Mucosa of descending colon (tissue), 3 donors: ENCODE measurements around the gene MYO15A. TPM values are rescaled to one million over a fixed set of nuclear protein-coding genes. Genes with fewer than 3 reads are reported as not detected.
A peak's percentile ranks its signal among the peaks of the same experiment; 100 is the strongest.

Source experiments
- ATAC-seq: fragments of 200-7000 bp; cut with Tn5 transposase; one replicate; pipeline ENCODE4 v1.9.1; 2020; ENCODE audit warnings: mild to moderate bottlenecking, moderate library complexity
- DNase-seq, 3 donors: peaks; one replicate each; pipeline ENCODE4 v3.0.0-alpha.2; 2020
- H3K36me3 ChIP-seq: fragments of 200-600 bp; one replicate; pipeline ENCODE4 v1.8.0; 2021; ENCODE audit warnings: low read depth, mild to moderate bottlenecking
- H3K4me1 ChIP-seq: fragments of 200-600 bp; one replicate; pipeline ENCODE4 v1.8.0; 2021; ENCODE audit warnings: low read depth, mild to moderate bottlenecking
- H3K4me3 ChIP-seq: fragments of 200-600 bp; one replicate; pipeline ENCODE4 v1.8.0; 2021; ENCODE audit warnings: mild to moderate bottlenecking
- H3K9me3 ChIP-seq: fragments of 200-600 bp; one replicate; pipeline ENCODE4 v1.8.0; 2021; ENCODE audit warnings: mild to moderate bottlenecking
- intact Hi-C, 2 donors: fragments of 100-400 bp; cut with DNase I in 1 of 2; cut with micrococcal nuclease in 1 of 2; formaldehyde crosslinking; loops; one replicate each; pipeline versions ENCODE4 v1.11.0 to v1.11.1; 2022; cut with DNase I, micrococcal nuclease
- total RNA-seq, 3 donors: library from RNA; stranded (reverse); fragmentation: NEBNext Ultra II Directional in 2 of 3; extraction: Animal tissue kit (Norgen Biotek cat#: 25700) in 2 of 3; gene quantifications; one replicate each; pipeline versions ENCODE4 v1.2.1 to v1.2.4, GENCODE V29; 2021 to 2023
- TF ChIP-seq, protein P1 (sequence below): fragments of 200-600 bp; IDR thresholded peaks from one replicate; pipeline ENCODE4 v1.8.0; 2022; ENCODE audit warnings: antibody characterized with exemption, mild to moderate bottlenecking
- donor health status: DM: no; HTN: no; CAD: no; lungs with moderate emphysema.
- donor health status: DM: no; HTN: no; CAD: no.
- donor health status: DM: no; HTN: yes; CAD: no.

The MYO15A gene
- total RNA-seq, 3 donors from 2014 or later = 0.60 to 2.0 (median 1.2) TPM

GRCh38 chr17:18121144-18121910 is 12.8 kb downstream of the MYO15A start:
- H3K36me3 ChIP-seq = no peaks in the 10 kb centered on the region
- no peak for ATAC-seq
- TF ChIP-seq, protein P1, sequence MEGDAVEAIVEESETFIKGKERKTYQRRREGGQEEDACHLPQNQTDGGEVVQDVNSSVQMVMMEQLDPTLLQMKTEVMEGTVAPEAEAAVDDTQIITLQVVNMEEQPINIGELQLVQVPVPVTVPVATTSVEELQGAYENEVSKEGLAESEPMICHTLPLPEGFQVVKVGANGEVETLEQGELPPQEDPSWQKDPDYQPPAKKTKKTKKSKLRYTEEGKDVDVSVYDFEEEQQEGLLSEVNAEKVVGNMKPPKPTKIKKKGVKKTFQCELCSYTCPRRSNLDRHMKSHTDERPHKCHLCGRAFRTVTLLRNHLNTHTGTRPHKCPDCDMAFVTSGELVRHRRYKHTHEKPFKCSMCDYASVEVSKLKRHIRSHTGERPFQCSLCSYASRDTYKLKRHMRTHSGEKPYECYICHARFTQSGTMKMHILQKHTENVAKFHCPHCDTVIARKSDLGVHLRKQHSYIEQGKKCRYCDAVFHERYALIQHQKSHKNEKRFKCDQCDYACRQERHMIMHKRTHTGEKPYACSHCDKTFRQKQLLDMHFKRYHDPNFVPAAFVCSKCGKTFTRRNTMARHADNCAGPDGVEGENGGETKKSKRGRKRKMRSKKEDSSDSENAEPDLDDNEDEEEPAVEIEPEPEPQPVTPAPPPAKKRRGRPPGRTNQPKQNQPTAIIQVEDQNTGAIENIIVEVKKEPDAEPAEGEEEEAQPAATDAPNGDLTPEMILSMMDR = no peak
- H3K4me1 ChIP-seq = no peaks in the 10 kb centered on the region
- peaks cover 3% of the 10 kb centered on the region for H3K9me3 ChIP-seq
- no peak for DNase-seq
- H3K4me3 ChIP-seq = no peak overlapping the region
- intact Hi-C loops = no loop called here

DNA sequence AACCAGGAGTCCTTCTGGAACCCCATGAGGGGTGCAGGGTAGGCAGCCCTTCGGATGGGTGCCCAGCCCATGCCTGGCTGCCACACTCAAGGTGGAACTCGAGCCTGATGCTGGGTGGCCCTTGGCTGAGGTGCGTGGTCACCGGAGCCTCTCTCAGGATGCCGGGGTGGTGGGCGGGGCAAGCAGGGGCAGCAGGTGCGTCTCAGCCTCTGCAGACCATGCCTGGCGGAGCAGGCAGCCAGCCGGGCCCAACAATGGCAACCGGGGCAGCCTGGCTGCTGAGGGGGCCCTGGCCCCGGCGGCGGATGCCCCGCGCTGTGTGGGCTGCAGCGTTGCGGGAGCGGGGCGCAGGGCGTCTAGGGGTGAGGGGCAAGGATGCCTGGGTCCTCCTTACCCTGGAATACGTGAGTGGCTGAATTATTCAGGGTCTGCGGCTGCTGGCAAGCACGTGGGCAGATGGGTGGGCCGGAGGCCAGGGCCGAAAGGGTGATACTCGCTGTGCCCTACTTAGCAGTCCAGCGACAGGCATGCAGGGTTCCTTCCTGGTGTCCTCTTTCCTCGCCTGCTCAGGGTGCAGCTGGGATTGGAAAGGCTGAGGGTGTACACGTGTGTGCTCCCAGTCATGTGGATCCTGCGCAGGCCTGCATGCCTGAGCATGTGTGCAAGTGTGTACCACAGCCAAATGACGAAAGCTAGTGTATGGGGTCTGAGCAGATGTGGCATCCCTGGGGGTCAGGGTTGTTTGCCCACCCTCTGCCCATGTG is 14.6 kb downstream of the MYO15A start:
- TF ChIP-seq, protein P1 = no peak
- ATAC-seq (no peak), DNase-seq (no peak)
- peaks cover 3% of the 10 kb centered on the region for H3K9me3 ChIP-seq
- H3K36me3 ChIP-seq = no peaks in the 10 kb centered on the region
- intact Hi-C loops = no loop called here
- no peaks in the 10 kb centered on the region for H3K4me1 ChIP-seq
- H3K4me3 ChIP-seq = no peak overlapping the region

GRCh38 chr17:18124345-18125126 is 16.0 kb downstream of the MYO15A start:
- H3K4me1 ChIP-seq = no peaks in the 10 kb centered on the region
- H3K36me3 ChIP-seq = no peaks in the 10 kb centered on the region
- peaks cover 3% of the 10 kb centered on the region for H3K9me3 ChIP-seq
- intact Hi-C loops = no loop called here
- H3K4me3 ChIP-seq = no peak overlapping the region
- TF ChIP-seq, protein P1 = no peak
- ATAC-seq (no peak), DNase-seq (no peak)

- DNase-seq (peak in 1 of 3 donors; percentile 45), ATAC-seq (peak; percentile 87)
- H3K4me1 ChIP-seq = no peaks in the 10 kb centered on the region
- intact Hi-C loops = no loop called here
- TF ChIP-seq, protein P1 = no peak
- H3K36me3 ChIP-seq = no peaks in the 10 kb centered on the region
- no peak overlapping the region for H3K4me3 ChIP-seq
- no peaks in the 10 kb centered on the region for H3K9me3 ChIP-seq
Observed at GRCh38 chr17:18129041-18129502, 20.5 kb downstream of the MYO15A start.

GRCh38 chr17:18132711-18133110 is 24.2 kb downstream of the MYO15A start:
- TF ChIP-seq, protein P1 = no peak
- intact Hi-C loops = no loop called here
- Histone ChIP-seq H3K4me1 (no peaks in the 10 kb centered on the region), H3K9me3 (no peaks in the 10 kb centered on the region), H3K36me3 (no peaks in the 10 kb centered on the region), H3K4me3 (no peak overlapping the region)
- no peak for ATAC-seq
- no peak for DNase-seq
